ENCODE results near the gene LIF.
A peak's percentile ranks its signal among the peaks of the same experiment; 100 is the strongest.

Gene LIF

GRCh38 chr22:30225220-30225927 lies 21.2 kb downstream of the LIF start:
- H3K27ac ChIP-seq (ENCODE audit: low read depth in 2 of 2, low read length in 2 of 2): no peak overlapping the region
- H3K9me3 ChIP-seq (ENCODE audit: control insufficient read depth in 2 of 2, low read length in 2 of 2): no peaks in the 10 kb centered on the region
- no peak overlapping the region for H3K4me3 ChIP-seq (ENCODE audit: low read length in 2 of 2)
- H3K4me1 ChIP-seq (ENCODE audit: control insufficient read depth in 2 of 2, insufficient read depth in 2 of 2, low read length in 2 of 2): peaks cover 0 to 4% of the 10 kb centered on the region in 2 donors
- H3K9ac ChIP-seq (ENCODE audit: low read depth in 1 of 2, low read length in 2 of 2): no peak overlapping the region
- H3K36me3 ChIP-seq (ENCODE audit: control insufficient read depth in 2 of 2, insufficient read depth in 2 of 2, low read length in 2 of 2): no peaks in the 10 kb centered on the region
- H3K27me3 ChIP-seq (ENCODE audit: control insufficient read depth in 2 of 2, insufficient read depth in 2 of 2, low read length in 2 of 2): peaks cover 0 to 14% of the 10 kb centered on the region in 2 donors

- H3K9ac ChIP-seq (ENCODE audit: low read depth in 1 of 2, low read length in 2 of 2): no peak overlapping the region
- H3K4me1 ChIP-seq (ENCODE audit: control insufficient read depth in 2 of 2, insufficient read depth in 2 of 2, low read length in 2 of 2): peaks cover 0 to 6% of the 10 kb centered on the region in 2 donors
- no peaks in the 10 kb centered on the region for H3K36me3 ChIP-seq (ENCODE audit: control insufficient read depth in 2 of 2, insufficient read depth in 2 of 2, low read length in 2 of 2)
- H3K27ac ChIP-seq (ENCODE audit: low read depth in 2 of 2, low read length in 2 of 2): peak overlapping the region in 1 of 2 donors; percentile 4
- peaks cover 0 to 14% of the 10 kb centered on the region in 2 donors for H3K27me3 ChIP-seq (ENCODE audit: control insufficient read depth in 2 of 2, insufficient read depth in 2 of 2, low read length in 2 of 2)
- H3K4me3 ChIP-seq (ENCODE audit: low read length in 2 of 2): no peak overlapping the region
- H3K9me3 ChIP-seq (ENCODE audit: control insufficient read depth in 2 of 2, low read length in 2 of 2): no peaks in the 10 kb centered on the region
Observed at GRCh38 chr22:30224161-30224857, 22.2 kb downstream of the LIF start.

- Histone ChIP-seq H3K36me3 (ENCODE audit: control insufficient read depth in 2 of 2, insufficient read depth in 2 of 2, low read length in 2 of 2) (no peaks in the 10 kb centered on the region), H3K9ac (ENCODE audit: low read depth in 1 of 2, low read length in 2 of 2) (no peak overlapping the region), H3K27ac (ENCODE audit: low read depth in 2 of 2, low read length in 2 of 2) (no peak overlapping the region), H3K27me3 (ENCODE audit: control insufficient read depth in 2 of 2, insufficient read depth in 2 of 2, low read length in 2 of 2) (peaks cover 0 to 11% of the 10 kb centered on the region in 2 donors), H3K4me3 (ENCODE audit: low read length in 2 of 2) (no peak overlapping the region), H3K4me1 (ENCODE audit: control insufficient read depth in 2 of 2, insufficient read depth in 2 of 2, low read length in 2 of 2) (peaks cover 0 to 6% of the 10 kb centered on the region in 2 donors), H3K9me3 (ENCODE audit: control insufficient read depth in 2 of 2, low read length in 2 of 2) (no peaks in the 10 kb centered on the region)
Observed at GRCh38 chr22:30223303-30223702, 23.3 kb downstream of the LIF start.

- H3K27ac ChIP-seq (ENCODE audit: low read depth in 2 of 2, low read length in 2 of 2): no peak overlapping the region
- peaks cover 0 to 6% of the 10 kb centered on the region in 2 donors for H3K4me1 ChIP-seq (ENCODE audit: control insufficient read depth in 2 of 2, insufficient read depth in 2 of 2, low read length in 2 of 2)
- no peak overlapping the region for H3K4me3 ChIP-seq (ENCODE audit: low read length in 2 of 2)
- no peaks in the 10 kb centered on the region for H3K9me3 ChIP-seq (ENCODE audit: control insufficient read depth in 2 of 2, low read length in 2 of 2)
- H3K9ac ChIP-seq (ENCODE audit: low read depth in 1 of 2, low read length in 2 of 2): no peak overlapping the region
- no peaks in the 10 kb centered on the region for H3K36me3 ChIP-seq (ENCODE audit: control insufficient read depth in 2 of 2, insufficient read depth in 2 of 2, low read length in 2 of 2)
- H3K27me3 ChIP-seq (ENCODE audit: control insufficient read depth in 2 of 2, insufficient read depth in 2 of 2, low read length in 2 of 2): peaks cover 0 to 11% of the 10 kb centered on the region in 2 donors
Observed at GRCh38 chr22:30222321-30222720, 24.2 kb downstream of the LIF start.

- peaks cover 0 to 11% of the 10 kb centered on the region in 2 donors for H3K27me3 ChIP-seq (ENCODE audit: control insufficient read depth in 2 of 2, insufficient read depth in 2 of 2, low read length in 2 of 2)
- peak overlapping the region in 1 of 2 donors; percentile 43 for H3K27ac ChIP-seq (ENCODE audit: low read depth in 2 of 2, low read length in 2 of 2)
Observed at GRCh38 chr22:30221121-30221992, 25.2 kb downstream of the LIF start.

GRCh38 chr22:30220338-30221012 lies 26.1 kb downstream of the LIF start:
- H3K9ac ChIP-seq (ENCODE audit: low read depth in 1 of 2, low read length in 2 of 2): no peak overlapping the region
- peak overlapping the region in 1 of 2 donors; percentile 43 for H3K27ac ChIP-seq (ENCODE audit: low read depth in 2 of 2, low read length in 2 of 2)
- H3K27me3 ChIP-seq (ENCODE audit: control insufficient read depth in 2 of 2, insufficient read depth in 2 of 2, low read length in 2 of 2): peaks cover 0 to 3% of the 10 kb centered on the region in 2 donors
- H3K4me1 ChIP-seq (ENCODE audit: control insufficient read depth in 2 of 2, insufficient read depth in 2 of 2, low read length in 2 of 2): peaks cover 0 to 6% of the 10 kb centered on the region in 2 donors
- H3K36me3 ChIP-seq (ENCODE audit: control insufficient read depth in 2 of 2, insufficient read depth in 2 of 2, low read length in 2 of 2): no peaks in the 10 kb centered on the region
- no peaks in the 10 kb centered on the region for H3K9me3 ChIP-seq (ENCODE audit: control insufficient read depth in 2 of 2, low read length in 2 of 2)
- no peak overlapping the region for H3K4me3 ChIP-seq (ENCODE audit: low read length in 2 of 2)

More at GRCh38 chr22:30221121-30221992, 25.2 kb downstream of the LIF start:
- Histone ChIP-seq H3K36me3 (ENCODE audit: control insufficient read depth in 2 of 2, insufficient read depth in 2 of 2, low read length in 2 of 2) (no peaks in the 10 kb centered on the region), H3K9ac (ENCODE audit: low read depth in 1 of 2, low read length in 2 of 2) (no peak overlapping the region), H3K4me1 (ENCODE audit: control insufficient read depth in 2 of 2, insufficient read depth in 2 of 2, low read length in 2 of 2) (peaks cover 0 to 6% of the 10 kb centered on the region in 2 donors), H3K9me3 (ENCODE audit: control insufficient read depth in 2 of 2, low read length in 2 of 2) (no peaks in the 10 kb centered on the region), H3K4me3 (ENCODE audit: low read length in 2 of 2) (no peak overlapping the region)

GRCh38 chr22:30219668-30220278 lies 26.8 kb downstream of the LIF start:
- Histone ChIP-seq H3K4me1 (ENCODE audit: control insufficient read depth in 2 of 2, insufficient read depth in 2 of 2, low read length in 2 of 2) (peaks cover 0 to 6% of the 10 kb centered on the region in 2 donors), H3K4me3 (ENCODE audit: low read length in 2 of 2) (no peak overlapping the region), H3K27me3 (ENCODE audit: control insufficient read depth in 2 of 2, insufficient read depth in 2 of 2, low read length in 2 of 2) (peaks cover 0 to 3% of the 10 kb centered on the region in 2 donors)

GRCh38 chr22:30219049-30219654 lies 27.4 kb downstream of the LIF start:
- H3K9ac ChIP-seq (ENCODE audit: low read depth in 1 of 2, low read length in 2 of 2): no peak overlapping the region
- no peak overlapping the region for H3K27ac ChIP-seq (ENCODE audit: low read depth in 2 of 2, low read length in 2 of 2)
- peaks cover 0 to 3% of the 10 kb centered on the region in 2 donors for H3K27me3 ChIP-seq (ENCODE audit: control insufficient read depth in 2 of 2, insufficient read depth in 2 of 2, low read length in 2 of 2)
- H3K4me3 ChIP-seq (ENCODE audit: low read length in 2 of 2): no peak overlapping the region
- H3K36me3 ChIP-seq (ENCODE audit: control insufficient read depth in 2 of 2, insufficient read depth in 2 of 2, low read length in 2 of 2): no peaks in the 10 kb centered on the region
- H3K9me3 ChIP-seq (ENCODE audit: control insufficient read depth in 2 of 2, low read length in 2 of 2): no peaks in the 10 kb centered on the region
- peaks cover 0 to 6% of the 10 kb centered on the region in 2 donors for H3K4me1 ChIP-seq (ENCODE audit: control insufficient read depth in 2 of 2, insufficient read depth in 2 of 2, low read length in 2 of 2)

More at GRCh38 chr22:30219668-30220278, 26.8 kb downstream of the LIF start:
- no peak overlapping the region for H3K27ac ChIP-seq (ENCODE audit: low read depth in 2 of 2, low read length in 2 of 2)
- H3K9me3 ChIP-seq (ENCODE audit: control insufficient read depth in 2 of 2, low read length in 2 of 2): no peaks in the 10 kb centered on the region
- no peak overlapping the region for H3K9ac ChIP-seq (ENCODE audit: low read depth in 1 of 2, low read length in 2 of 2)
- H3K36me3 ChIP-seq (ENCODE audit: control insufficient read depth in 2 of 2, insufficient read depth in 2 of 2, low read length in 2 of 2): no peaks in the 10 kb centered on the region
